Activated gamma-delta T cell treated with Interleukin-2 at 50 U/mL for 16 hours (primary cell): ENCODE measurements around the gene TSPYL2.

Experiments
- DNase-seq: peaks from one replicate; pipeline ENCODE4 v3.0.0-alpha.2; 2020

The TSPYL2 gene

GRCh38 chrX:53126377-53126776, 44.2 kb downstream of the TSPYL2 start:
- DNase-seq = no peak

GRCh38 chrX:53128097-53128749, 46.1 kb downstream of the TSPYL2 start:
- no peak for DNase-seq

DNA sequence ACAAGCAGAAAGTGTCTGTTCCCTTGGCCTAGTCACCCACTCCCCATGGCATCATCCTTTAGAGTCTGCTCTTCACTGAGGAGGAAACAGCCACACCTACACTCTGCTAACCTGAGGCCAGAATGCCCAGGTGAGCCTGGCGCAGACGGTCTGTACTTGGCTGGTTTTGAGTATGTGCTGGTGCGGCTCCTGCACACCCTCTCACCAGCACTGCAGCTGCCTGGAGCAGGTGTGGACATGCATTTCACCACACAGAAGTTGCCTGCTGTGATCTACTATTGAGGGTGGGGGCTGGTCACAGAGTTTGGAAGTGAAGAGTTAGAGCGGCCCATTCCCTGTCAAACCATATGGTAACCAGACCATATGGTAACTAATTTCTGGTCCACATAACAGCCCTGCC, 51.2 kb downstream of the TSPYL2 start:
- no peak for DNase-seq

GRCh38 chrX:53135581-53135980, 53.4 kb downstream of the TSPYL2 start:
- DNase-seq = no peak
